GM20431 (cell line): Measurements from ENCODE around the gene FAM50B.

ENCODE experiments used
- in situ Hi-C: fragments of 300-500 bp; cut with MseI, MboI; formaldehyde crosslinking; loops from one replicate; pipeline ENCODE4 v1.15.0; 2020; ENCODE audit warnings: low sequenced_read_pairs; ENCODE audit not compliant: unreplicated experiment

FAM50B gene

GRCh38 chr6:3848925-3849605, at the start of gene FAM50B:
Gene FAM50B, plus strand, starts transcription at chr6:3849373. Its CDS starts 439 bp downstream, at chr6:3849812.
- in situ Hi-C loops, result no loop called here

GRCh38 chr6:3799719-3800118, 49.5 kb upstream of the FAM50B start:
- in situ Hi-C loops, result no loop called here

GRCh38 chr6:3800850-3801591, 48.2 kb upstream of the FAM50B start:
- in situ Hi-C loops, result no loop called here

GRCh38 chr6:3801960-3802359, 47.2 kb upstream of the FAM50B start:
- in situ Hi-C loops, result no loop called here

GRCh38 chr6:3803627-3804468, 45.3 kb upstream of the FAM50B start:
- in situ Hi-C loops, result no loop called here

GRCh38 chr6:3804964-3805363, 44.2 kb upstream of the FAM50B start:
- in situ Hi-C loops, result no loop called here

GRCh38 chr6:3805448-3806123, 43.6 kb upstream of the FAM50B start:
- in situ Hi-C loops, result no loop called here

- in situ Hi-C loops, result no loop called here
These were observed 42.8 kb upstream of the FAM50B start for GRCh38 chr6:3806169-3806922.

- in situ Hi-C loops, result no loop called here
These were observed 41.0 kb upstream of the FAM50B start for GRCh38 chr6:3808199-3808598.

GRCh38 chr6:3808759-3809514, 40.2 kb upstream of the FAM50B start:
- in situ Hi-C loops, result no loop called here

- in situ Hi-C loops, result no loop called here
These were observed 39.7 kb upstream of the FAM50B start for GRCh38 chr6:3809515-3809891.

- in situ Hi-C loops, result no loop called here
These were observed 39.2 kb upstream of the FAM50B start for GRCh38 chr6:3809982-3810381.

- in situ Hi-C loops, result no loop called here
These were observed 38.0 kb upstream of the FAM50B start for GRCh38 chr6:3811191-3811590.

GRCh38 chr6:3812596-3812995, 36.6 kb upstream of the FAM50B start:
- in situ Hi-C loops, result no loop called here

GRCh38 chr6:3813150-3813780, 35.9 kb upstream of the FAM50B start:
- in situ Hi-C loops, result no loop called here

- in situ Hi-C loops, result no loop called here
These were observed 35.3 kb upstream of the FAM50B start for GRCh38 chr6:3813918-3814317.

GRCh38 chr6:3814539-3814938, 34.6 kb upstream of the FAM50B start:
- in situ Hi-C loops, result no loop called here

GRCh38 chr6:3816251-3816650, 32.9 kb upstream of the FAM50B start:
- in situ Hi-C loops, result no loop called here
